ENCODE measurements around the gene PACS1. TPM values are rescaled to one million over a fixed set of nuclear protein-coding genes. Genes with fewer than 3 reads are reported as not detected.
"Not testable (repeated sequence)": the region's sequence is repeated elsewhere in the genome, so short reads cannot be mapped to it uniquely, and the experiment has no call there.

The PACS1 gene
- total RNA-seq, 1 experiment from 2014 or later = 47.9 TPM

GRCh38 chr11:66084821-66085475 is 14.9 kb downstream of the PACS1 start:
- no peak for TF ChIP-seq CTCF (IDR thresholded peaks at IDR 0.05; ENCODE audit: unreplicated experiment)
- intact Hi-C loops (cut with micrococcal nuclease; ENCODE audit: unreplicated experiment) = loop anchor here (5.0 kb wide), 1 partner anchor 32 kb away; no protein-coding TSS in a partner anchor
- H3K27me3 Mint-ChIP-seq (ENCODE audit: unreplicated experiment) = no peaks in the 10 kb centered on the region
- no peaks in the 10 kb centered on the region for H3K9me3 Mint-ChIP-seq (ENCODE audit: low read depth, unreplicated experiment)
- peaks cover 41% of the 10 kb centered on the region for H3K4me1 Mint-ChIP-seq (ENCODE audit: low read depth, unreplicated experiment)
- no peak overlapping the region for H3K4me3 Mint-ChIP-seq (ENCODE audit: low read depth, unreplicated experiment)
- no peak for DNase-seq
- no TSS peak for BruUV-seq (replicated peaks)
- CTCF ChIA-PET = interaction anchor here (0.6 kb wide), 2 partner anchors 54 to 351 kb away, joined by 3 read pairs; no protein-coding TSS in a partner anchor
- no peaks in the 10 kb centered on the region for H3K36me3 Mint-ChIP-seq (ENCODE audit: insufficient read depth, unreplicated experiment)
- no peak overlapping the region for H3K27ac Mint-ChIP-seq (ENCODE audit: unreplicated experiment)

GRCh38 chr11:66087148-66087908 is 17.3 kb downstream of the PACS1 start:
- no peaks in the 10 kb centered on the region for H3K9me3 Mint-ChIP-seq (ENCODE audit: low read depth, unreplicated experiment)
- H3K27me3 Mint-ChIP-seq (ENCODE audit: unreplicated experiment) = no peaks in the 10 kb centered on the region
- no TSS peak for BruUV-seq (replicated peaks)
- no peak for TF ChIP-seq CTCF (IDR thresholded peaks at IDR 0.05; ENCODE audit: unreplicated experiment)
- DNase-seq = no peak
- intact Hi-C loops (cut with micrococcal nuclease; ENCODE audit: unreplicated experiment) = no loop called here
- peaks cover 20% of the 10 kb centered on the region for H3K4me1 Mint-ChIP-seq (ENCODE audit: low read depth, unreplicated experiment)
- CTCF ChIA-PET = no interaction called here
- H3K4me3 Mint-ChIP-seq (ENCODE audit: low read depth, unreplicated experiment) = no peak overlapping the region
- no peak overlapping the region for H3K27ac Mint-ChIP-seq (ENCODE audit: unreplicated experiment)
- H3K36me3 Mint-ChIP-seq (ENCODE audit: insufficient read depth, unreplicated experiment) = no peaks in the 10 kb centered on the region

- Mint-ChIP-seq H3K9me3 (ENCODE audit: low read depth, unreplicated experiment) (no peaks in the 10 kb centered on the region), H3K36me3 (ENCODE audit: insufficient read depth, unreplicated experiment) (no peaks in the 10 kb centered on the region), H3K4me3 (ENCODE audit: low read depth, unreplicated experiment) (no peak overlapping the region), H3K27ac (ENCODE audit: unreplicated experiment) (no peak overlapping the region), H3K4me1 (ENCODE audit: low read depth, unreplicated experiment) (peaks cover 9% of the 10 kb centered on the region), H3K27me3 (ENCODE audit: unreplicated experiment) (no peaks in the 10 kb centered on the region)
- BruUV-seq (replicated peaks) = no TSS peak
- DNase-seq = no peak
- no peak for TF ChIP-seq CTCF (IDR thresholded peaks at IDR 0.05; ENCODE audit: unreplicated experiment)
- CTCF ChIA-PET = no interaction called here
- intact Hi-C loops (cut with micrococcal nuclease; ENCODE audit: unreplicated experiment) = no loop called here
Observed at GRCh38 chr11:66089067-66089466, 19.0 kb downstream of the PACS1 start.

GRCh38 chr11:66090288-66090687 is 20.2 kb downstream of the PACS1 start:
- DNase-seq = no peak
- intact Hi-C loops (cut with micrococcal nuclease; ENCODE audit: unreplicated experiment) = no loop called here
- Mint-ChIP-seq H3K27me3 (ENCODE audit: unreplicated experiment) (no peaks in the 10 kb centered on the region), H3K36me3 (ENCODE audit: insufficient read depth, unreplicated experiment) (no peaks in the 10 kb centered on the region), H3K9me3 (ENCODE audit: low read depth, unreplicated experiment) (no peaks in the 10 kb centered on the region), H3K4me3 (ENCODE audit: low read depth, unreplicated experiment) (no peak overlapping the region), H3K4me1 (ENCODE audit: low read depth, unreplicated experiment) (no peaks in the 10 kb centered on the region), H3K27ac (ENCODE audit: unreplicated experiment) (no peak overlapping the region)
- CTCF ChIA-PET = interaction anchor here (0.7 kb wide), 2 partner anchors 202 to 287 kb away, joined by 3 to 5 read pairs; partner anchors contain the start of gene FIBP
- BruUV-seq (replicated peaks) = no TSS peak
- TF ChIP-seq CTCF (IDR thresholded peaks at IDR 0.05; ENCODE audit: unreplicated experiment) = no peak

- H3K36me3 Mint-ChIP-seq (ENCODE audit: insufficient read depth, unreplicated experiment); intact Hi-C loops (cut with micrococcal nuclease; ENCODE audit: unreplicated experiment); H3K27me3 Mint-ChIP-seq (ENCODE audit: unreplicated experiment); BruUV-seq (replicated peaks); H3K9me3 Mint-ChIP-seq (ENCODE audit: low read depth, unreplicated experiment); DNase-seq; H3K27ac Mint-ChIP-seq (ENCODE audit: unreplicated experiment); H3K4me3 Mint-ChIP-seq (ENCODE audit: low read depth, unreplicated experiment); CTCF ChIA-PET; H3K4me1 Mint-ChIP-seq (ENCODE audit: low read depth, unreplicated experiment): not testable (repeated sequence)
Observed at GRCh38 chr11:66092125-66092524, 22.1 kb downstream of the PACS1 start.

GRCh38 chr11:66099746-66100145 is 29.7 kb downstream of the PACS1 start:
- BruUV-seq (replicated peaks) = not testable (repeated sequence)

More at GRCh38 chr11:66099746-66100145, 29.7 kb downstream of the PACS1 start:
- H3K27me3 Mint-ChIP-seq (ENCODE audit: unreplicated experiment); DNase-seq; H3K27ac Mint-ChIP-seq (ENCODE audit: unreplicated experiment); intact Hi-C loops (cut with micrococcal nuclease; ENCODE audit: unreplicated experiment); H3K36me3 Mint-ChIP-seq (ENCODE audit: insufficient read depth, unreplicated experiment); H3K4me3 Mint-ChIP-seq (ENCODE audit: low read depth, unreplicated experiment); H3K9me3 Mint-ChIP-seq (ENCODE audit: low read depth, unreplicated experiment); H3K4me1 Mint-ChIP-seq (ENCODE audit: low read depth, unreplicated experiment): not testable (repeated sequence)
- CTCF ChIA-PET = interaction anchor here (0.6 kb wide), 1 partner anchor 20 kb away, joined by 4 read pairs; no protein-coding TSS in a partner anchor
